HG03175 (cell line): Measurements from ENCODE around the gene AP3D1.

Experiments used
- ATAC-seq: cut with Tn5 transposase; IDR thresholded peaks from one replicate; pipeline ENCODE4 v1.9.1; 2021; ENCODE audit warnings: mild to moderate bottlenecking, moderate library complexity; ENCODE audit not compliant: unreplicated experiment

Gene AP3D1

GRCh38 chr19:2113439-2114211, 37.7 kb downstream of the AP3D1 start:
- no peak for ATAC-seq

- ATAC-seq: no peak
Measured at GRCh38 chr19:2112516-2113320, 38.6 kb downstream of the AP3D1 start.

- no peak for ATAC-seq
Measured at GRCh38 chr19:2111886-2112285, 39.5 kb downstream of the AP3D1 start.

GRCh38 chr19:2111425-2111824, 39.9 kb downstream of the AP3D1 start:
- no peak for ATAC-seq

GRCh38 chr19:2110822-2111221, 40.5 kb downstream of the AP3D1 start:
- no peak for ATAC-seq

- ATAC-seq: no peak
Measured at GRCh38 chr19:2109046-2109864, 42.1 kb downstream of the AP3D1 start.

GRCh38 chr19:2108251-2109016, 42.9 kb downstream of the AP3D1 start:
- no peak for ATAC-seq

GRCh38 chr19:2103045-2103707, 48.2 kb downstream of the AP3D1 start:
- ATAC-seq: no peak

- ATAC-seq: no peak
Measured at GRCh38 chr19:2101417-2102335, 49.7 kb downstream of the AP3D1 start.

- no peak for ATAC-seq
Measured at GRCh38 chr19:2100719-2101061, 50.7 kb downstream of the AP3D1 start.

GRCh38 chr19:2099937-2100718, 51.2 kb downstream of the AP3D1 start:
- ATAC-seq: no peak

GRCh38 chr19:2099054-2099501, 52.3 kb downstream of the AP3D1 start:
- no peak for ATAC-seq

GRCh38 chr19:2097886-2098327, 53.5 kb downstream of the AP3D1 start:
- ATAC-seq: no peak

- ATAC-seq: no peak
Measured at GRCh38 chr19:2097203-2097885, 54.0 kb downstream of the AP3D1 start.

GRCh38 chr19:2096480-2097202, 54.7 kb downstream of the AP3D1 start, which contains the start of gene IZUMO4:
TSS of gene IZUMO4 (plus strand) at chr19:2096915. CDS start at chr19:2096946, 31 bp downstream.
- ATAC-seq: peak; percentile 66

- peak; percentile 33 for ATAC-seq
Measured at GRCh38 chr19:2096034-2096479, 55.3 kb downstream of the AP3D1 start, which contains the start of gene MOB3A. TSS of gene MOB3A (minus strand) at chr19:2096326. CDS start at chr19:2078560, 17,766 bp downstream.
